ENCODE measurements around the gene SSBP3.
"Not testable (repeated sequence)": the region's sequence is repeated elsewhere in the genome, so short reads cannot be mapped to it uniquely, and the experiment has no call there.

SSBP3 gene

DNA sequence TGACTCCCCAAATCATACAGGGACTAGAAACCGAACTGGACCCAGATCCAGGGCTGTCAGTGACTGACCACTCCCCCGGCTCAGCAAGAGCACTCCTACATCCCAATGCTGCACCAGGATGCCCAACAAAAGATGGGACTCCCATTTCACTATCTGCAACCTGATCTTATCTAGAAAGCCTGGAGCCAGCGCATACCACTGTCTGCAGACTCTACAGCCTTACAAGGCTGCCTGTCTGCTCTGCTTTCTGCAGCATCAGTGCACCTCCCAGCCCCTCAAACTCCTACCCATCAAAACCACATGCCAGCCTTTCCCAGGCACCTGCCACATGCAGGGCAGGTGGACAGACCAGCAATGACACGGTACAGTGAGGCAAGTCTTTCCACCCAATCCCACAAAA, 52.2 kb downstream of the SSBP3 start:
- POLR2A ChIA-PET, result no interaction called here
- no peak for DNase-seq (ENCODE audit: extremely low spot score)
- no peak for TF ChIP-seq SUZ12 (IDR thresholded peaks at IDR 0.05)
- TF ChIP-seq TARDBP (IDR thresholded peaks at IDR 0.05), result no peak
- TF ChIP-seq CTBP1 (IDR thresholded peaks at IDR 0.05; ENCODE audit: borderline replicate concordance), result no peak
- TF ChIP-seq ZNF384 (IDR thresholded peaks at IDR 0.05), result no peak

DNA sequence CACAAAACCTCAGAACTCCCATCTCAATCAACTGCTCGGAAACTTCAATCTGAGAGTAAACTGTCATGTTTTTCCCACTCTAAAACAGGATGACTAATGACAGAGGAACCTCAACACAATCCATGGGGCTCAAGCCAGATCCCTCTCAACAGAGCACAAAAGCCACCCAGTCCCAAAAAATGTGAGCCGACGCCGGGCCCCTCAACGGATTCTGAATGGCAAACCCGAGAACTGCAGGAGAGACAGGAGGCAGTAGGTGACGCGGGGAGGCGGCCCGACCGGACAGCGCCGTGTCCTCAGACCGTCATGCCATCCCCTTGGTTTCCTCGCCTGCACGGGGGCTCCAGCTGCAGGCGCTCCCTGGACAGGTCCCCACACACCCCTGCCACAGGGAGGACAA, 53.4 kb downstream of the SSBP3 start:
- ChIA-PET POLR2A (no interaction called here), CTCF (no interaction called here)
- TF ChIP-seq ARNT (IDR thresholded peaks at IDR 0.05), result no peak
- no peak for DNase-seq (ENCODE audit: extremely low spot score)

More for the DNA sequence above, 52.2 kb downstream of the SSBP3 start:
- CTCF ChIA-PET, result no interaction called here

DNA sequence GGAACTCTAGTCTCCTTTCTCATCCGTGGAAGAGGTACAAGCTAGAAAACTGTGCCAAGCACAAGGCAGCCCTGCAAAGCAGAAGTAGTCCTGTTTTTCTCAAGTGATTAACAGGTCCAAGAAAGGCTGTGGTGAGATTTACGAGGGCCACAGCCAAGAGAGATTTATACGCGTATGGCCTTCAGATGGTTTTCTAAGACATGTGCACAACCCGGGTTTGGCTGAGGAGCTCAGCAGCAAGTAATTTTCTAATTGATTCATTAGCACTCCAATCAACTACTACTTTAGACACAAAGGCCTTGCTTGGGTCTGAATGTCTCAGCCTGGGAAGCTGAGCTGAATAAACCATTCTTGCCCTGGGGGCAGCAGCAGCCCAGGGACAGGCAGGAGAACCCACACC, 55.8 kb downstream of the SSBP3 start:
- TF ChIP-seq CTBP1 (IDR thresholded peaks at IDR 0.05; ENCODE audit: borderline replicate concordance) (no peak), LEF1 (IDR thresholded peaks at IDR 0.05; ENCODE audit: borderline replicate concordance) (no peak), NFRKB (IDR thresholded peaks at IDR 0.05) (no peak), BHLHE40 (IDR thresholded peaks at IDR 0.05; ENCODE audit: borderline replicate concordance) (no peak), FOXA1 (IDR thresholded peaks at IDR 0.05) (no peak), ELF4 (IDR thresholded peaks at IDR 0.05) (no peak), SP1 (IDR thresholded peaks at IDR 0.05) (no peak), HDGF (IDR thresholded peaks at IDR 0.05; ENCODE audit: borderline replicate concordance) (no peak), L3MBTL2 (conservative IDR thresholded peaks at IDR 0.05) (no peak), TARDBP (IDR thresholded peaks at IDR 0.05) (no peak), FOXK2 (IDR thresholded peaks at IDR 0.05) (no peak), FOXM1 (IDR thresholded peaks at IDR 0.05; ENCODE audit: borderline replicate concordance) (no peak), ARNT (IDR thresholded peaks at IDR 0.05) (no peak), ZNF384 (IDR thresholded peaks at IDR 0.05) (no peak), SUZ12 (IDR thresholded peaks at IDR 0.05) (no peak)
- TF ChIP-seq, protein P1, sequence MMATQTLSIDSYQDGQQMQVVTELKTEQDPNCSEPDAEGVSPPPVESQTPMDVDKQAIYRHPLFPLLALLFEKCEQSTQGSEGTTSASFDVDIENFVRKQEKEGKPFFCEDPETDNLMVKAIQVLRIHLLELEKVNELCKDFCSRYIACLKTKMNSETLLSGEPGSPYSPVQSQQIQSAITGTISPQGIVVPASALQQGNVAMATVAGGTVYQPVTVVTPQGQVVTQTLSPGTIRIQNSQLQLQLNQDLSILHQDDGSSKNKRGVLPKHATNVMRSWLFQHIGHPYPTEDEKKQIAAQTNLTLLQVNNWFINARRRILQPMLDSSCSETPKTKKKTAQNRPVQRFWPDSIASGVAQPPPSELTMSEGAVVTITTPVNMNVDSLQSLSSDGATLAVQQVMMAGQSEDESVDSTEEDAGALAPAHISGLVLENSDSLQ (IDR thresholded peaks at IDR 0.05), result no peak
- DNase-seq (ENCODE audit: extremely low spot score), result no peak
- CTCF ChIA-PET, result no interaction called here
- POLR2A ChIA-PET, result no interaction called here

DNA sequence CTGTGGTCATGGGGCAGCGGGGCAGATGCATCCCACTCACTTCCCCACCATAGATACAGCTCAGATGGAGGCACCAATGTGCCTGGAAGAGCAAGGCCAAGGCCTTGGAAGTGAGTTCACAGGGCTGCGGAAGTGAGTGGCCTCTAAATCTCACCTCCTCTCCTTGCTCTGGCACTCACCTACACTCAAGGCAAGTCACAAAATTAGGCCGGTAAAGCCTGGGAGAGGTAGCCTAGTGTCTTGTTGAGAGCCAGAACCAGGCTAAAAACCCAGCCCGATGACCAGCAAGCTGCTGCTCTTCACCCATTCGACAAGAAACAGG, 57.5 kb downstream of the SSBP3 start:
- TF ChIP-seq SP1 (IDR thresholded peaks at IDR 0.05), result no peak
- no peak for TF ChIP-seq ELF4 (IDR thresholded peaks at IDR 0.05)
- no peak for TF ChIP-seq HDGF (IDR thresholded peaks at IDR 0.05; ENCODE audit: borderline replicate concordance)
- TF ChIP-seq FOXK2 (IDR thresholded peaks at IDR 0.05), result no peak
- TF ChIP-seq FOXA1 (IDR thresholded peaks at IDR 0.05), result no peak
- TF ChIP-seq, protein P1 (IDR thresholded peaks at IDR 0.05), result no peak
- TF ChIP-seq BHLHE40 (IDR thresholded peaks at IDR 0.05; ENCODE audit: borderline replicate concordance), result no peak
- ChIA-PET POLR2A (no interaction called here), CTCF (interaction anchor here (0.6 kb wide), 1 partner anchor 71 kb away, joined by 3 read pairs; no protein-coding TSS in a partner anchor)
- no peak for DNase-seq (ENCODE audit: extremely low spot score)

DNA sequence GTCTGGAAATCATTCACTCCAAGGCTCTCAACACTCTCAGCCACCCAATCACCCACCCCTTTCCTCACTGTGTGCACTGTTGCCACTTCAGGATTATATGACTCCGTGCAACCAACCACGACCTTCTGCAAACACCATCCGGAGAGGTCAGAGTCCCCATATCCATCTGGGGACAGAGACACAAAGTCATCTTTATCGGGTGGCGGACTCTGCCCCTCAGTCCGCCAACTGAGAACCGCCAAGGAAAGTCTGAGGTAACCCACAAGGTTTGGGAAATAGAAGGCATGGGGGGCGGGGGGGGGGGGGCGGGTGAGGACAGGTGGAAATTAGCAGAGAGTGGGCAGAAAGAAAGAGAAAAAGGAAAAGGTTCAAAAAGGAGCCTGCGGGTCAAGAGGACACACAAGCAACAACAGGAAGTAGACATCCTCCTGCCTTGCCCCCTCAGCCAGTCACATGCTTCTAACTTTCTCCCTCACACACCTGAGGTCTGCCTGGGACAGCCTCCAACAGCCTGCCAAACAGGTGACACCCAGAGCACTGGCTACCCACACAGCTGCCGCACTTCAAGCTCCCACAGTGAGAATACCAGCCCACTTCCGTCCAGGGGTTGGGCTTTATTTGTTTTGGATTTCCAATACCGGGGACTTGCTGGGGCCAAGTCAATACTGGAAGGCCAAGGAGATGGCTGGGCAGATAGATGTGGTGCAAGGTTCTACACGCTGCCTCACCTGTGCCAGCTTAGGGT, 58.1 kb downstream of the SSBP3 start:
- no peak for DNase-seq (ENCODE audit: extremely low spot score)
- ChIA-PET POLR2A (no interaction called here), CTCF (interaction anchor here (0.6 kb wide), 1 partner anchor 70 kb away, joined by 3 read pairs; no protein-coding TSS in a partner anchor)
- TF ChIP-seq NFRKB (IDR thresholded peaks at IDR 0.05) (no peak), ARNT (IDR thresholded peaks at IDR 0.05) (no peak)

- TF ChIP-seq LEF1 (IDR thresholded peaks at IDR 0.05; ENCODE audit: borderline replicate concordance), result no peak
- ChIA-PET POLR2A (no interaction called here), CTCF (no interaction called here)
- DNase-seq (ENCODE audit: extremely low spot score), result no peak
Observed at GRCh38 chr1:54347261-54347954, 58.8 kb downstream of the SSBP3 start.

- POLR2A ChIA-PET, result interaction anchor here (0.6 kb wide), 1 partner anchor 144 kb away, joined by 3 read pairs; no protein-coding TSS in a partner anchor
- CTCF ChIA-PET; DNase-seq (ENCODE audit: extremely low spot score): not testable (repeated sequence)
Observed at GRCh38 chr1:54345548-54345947, 60.6 kb downstream of the SSBP3 start.

- no peak for DNase-seq (ENCODE audit: extremely low spot score)
- ChIA-PET POLR2A (no interaction called here), CTCF (no interaction called here)
- no peak for TF ChIP-seq SP1 (IDR thresholded peaks at IDR 0.05)
- no peak for TF ChIP-seq ARNT (IDR thresholded peaks at IDR 0.05)
- TF ChIP-seq LEF1 (IDR thresholded peaks at IDR 0.05; ENCODE audit: borderline replicate concordance), result no peak
- TF ChIP-seq BHLHE40 (IDR thresholded peaks at IDR 0.05; ENCODE audit: borderline replicate concordance), result no peak
- TF ChIP-seq NFRKB (IDR thresholded peaks at IDR 0.05), result no peak
- TF ChIP-seq FOXM1 (IDR thresholded peaks at IDR 0.05; ENCODE audit: borderline replicate concordance), result no peak
- TF ChIP-seq, protein P1 (IDR thresholded peaks at IDR 0.05), result no peak
- no peak for TF ChIP-seq ELF4 (IDR thresholded peaks at IDR 0.05)
Observed at GRCh38 chr1:54345116-54345515, 61.1 kb downstream of the SSBP3 start.

All from HEK293T (cell line).